CD4-positive, CD25-positive, alpha-beta regulatory T cell (primary cell): Measurements from ENCODE around the gene TMEM231. TPM values are rescaled to one million over a fixed set of nuclear protein-coding genes. Genes with fewer than 3 reads are reported as not detected.

Experiments used
- ATAC-seq, 2 donors: fragments of 150-1000 bp; cut with Tn5 transposase; one replicate each; pipeline ENCODE4 v1.10.0; 2021; ENCODE audit warnings: low read depth in 2 of 2, moderate number of reproducible peaks in 2 of 2, moderate library complexity in 1 of 2
- DNase-seq, 3 donors: peaks; one replicate each; pipeline versions ENCODE4 v3.0.0 to v3.0.0-alpha.2; 2012 to 2022; ENCODE audit warnings: mixed read lengths in 1 of 3
- H3K27ac ChIP-seq: one replicate; pipeline ENCODE4 v1.7.0; 2013; ENCODE audit warnings: mild to moderate bottlenecking, low read length; ENCODE audit not compliant: insufficient read depth, poor library complexity, severe bottlenecking
- H3K27me3 ChIP-seq: one replicate; pipeline ENCODE4 v1.7.0; 2013; ENCODE audit warnings: low read length; ENCODE audit not compliant: control insufficient read depth, insufficient read depth
- H3K36me3 ChIP-seq: one replicate; pipeline ENCODE4 v1.7.0; 2013; ENCODE audit warnings: mild to moderate bottlenecking, low read length, moderate library complexity; ENCODE audit not compliant: control insufficient read depth, insufficient read depth
- H3K4me1 ChIP-seq: 2 replicates; pipeline ENCODE4 v1.7.0; 2013; ENCODE audit warnings: mild to moderate bottlenecking, low read length; ENCODE audit not compliant: insufficient read depth, control insufficient read depth, poor library complexity, severe bottlenecking
- H3K4me3 ChIP-seq: one replicate; pipeline ENCODE4 v1.7.0; 2013; ENCODE audit warnings: low read depth, mild to moderate bottlenecking, low read length, moderate library complexity
- H3K9me3 ChIP-seq, 2 experiments: 1 replicate in 1 of 2; 2 replicates in 1 of 2; pipeline ENCODE4 v1.7.0; 2013; ENCODE audit warnings: low read length in 2 of 2, mild to moderate bottlenecking in 1 of 2, moderate library complexity in 1 of 2; ENCODE audit not compliant: control insufficient read depth in 2 of 2
- H3K27ac Mint-ChIP-seq, 3 donors: one replicate each; pipeline ENCODE4 v1.8.0; 2020 to 2022; ENCODE audit warnings: mild to moderate bottlenecking in 3 of 3, mixed read lengths in 3 of 3, moderate library complexity in 2 of 3
- H3K27me3 Mint-ChIP-seq: one replicate; pipeline ENCODE4 v1.8.0; 2022; ENCODE audit warnings: mild to moderate bottlenecking, mixed read lengths
- H3K36me3 Mint-ChIP-seq: one replicate; pipeline ENCODE4 v1.8.0; 2020; ENCODE audit warnings: mixed read lengths
- H3K4me1 Mint-ChIP-seq, 4 donors: one replicate each; pipeline ENCODE4 v1.8.0; 2020 to 2022; ENCODE audit warnings: mixed read lengths in 4 of 4, mild to moderate bottlenecking in 1 of 4
- H3K4me3 Mint-ChIP-seq, 4 donors: one replicate each; pipeline ENCODE4 v1.8.0; 2020 to 2022; ENCODE audit warnings: mild to moderate bottlenecking in 4 of 4, mixed read lengths in 4 of 4, moderate library complexity in 3 of 4
- H3K9me3 Mint-ChIP-seq, 7 donors: one replicate each; pipeline ENCODE4 v1.8.0; 2020 to 2022; ENCODE audit warnings: mixed read lengths in 7 of 7, mild to moderate bottlenecking in 3 of 7, moderate library complexity in 2 of 7
- polyA plus RNA-seq, 4 donors: library from polyadenylated mRNA; unstranded; fragments of 300-500 nt; fragmentation: Illumina TruSeq; gene quantifications; one replicate each; pipeline ENCODE4 v1.2.3, GENCODE V29; 2021
- total RNA-seq: library from RNA; stranded (reverse); gene quantifications from one replicate; pipeline ENCODE4 v1.2.3, GENCODE V29; 2022

The TMEM231 gene
- total and polyA plus RNA-seq, 5 donors from 2014 or later = 0.64 to 2.6 (median 0.91) TPM

- H3K36me3 ChIP-seq = peaks cover 35% of the 10 kb centered on the region
- ATAC-seq (peak; percentile 79 to 83), DNase-seq (peak; percentile 88 to 92 (median 90))
- peaks cover 31% of the 10 kb centered on the region for H3K27me3 Mint-ChIP-seq
- H3K27me3 ChIP-seq = peaks cover 7% of the 10 kb centered on the region
- H3K4me1 Mint-ChIP-seq = peaks cover 0 to 54% (median 31%) of the 10 kb centered on the region in 4 donors
- H3K4me3 ChIP-seq = peak within 1 kb of the TSS; percentile 95
- H3K27ac Mint-ChIP-seq = peak within 1 kb of the TSS; percentile 92 to 98 (median 94)
- H3K9me3 ChIP-seq = no peaks in the 10 kb centered on the region
- no peaks in the 10 kb centered on the region for H3K9me3 Mint-ChIP-seq
- H3K36me3 Mint-ChIP-seq = peaks cover 16% of the 10 kb centered on the region
- peak within 1 kb of the TSS; percentile 79 for H3K27ac ChIP-seq
- H3K4me1 ChIP-seq = peaks cover 45% of the 10 kb centered on the region
- peak within 1 kb of the TSS; percentile 94 to 100 (median 96) for H3K4me3 Mint-ChIP-seq
Observed at GRCh38 chr16:75566040-75566757, 10.1 kb upstream of the TMEM231 start, which contains the start of gene GABARAPL2. Gene GABARAPL2, plus strand, starts transcription at chr16:75566379. Its CDS starts 108 bp downstream, at chr16:75566487.

GRCh38 chr16:75565640-75566039 lies 9.6 kb upstream of the TMEM231 start:
- Mint-ChIP-seq H3K27me3 (peaks cover 36% of the 10 kb centered on the region), H3K36me3 (peaks cover 14% of the 10 kb centered on the region), H3K9me3 (no peaks in the 10 kb centered on the region), H3K4me3 (peak overlapping the region; percentile 94 to 100 (median 96)), H3K27ac (peak overlapping the region; percentile 20 to 98 (median 92)), H3K4me1 (peaks cover 0 to 51% (median 31%) of the 10 kb centered on the region in 4 donors)
- Histone ChIP-seq H3K27me3 (peaks cover 7% of the 10 kb centered on the region), H3K4me1 (peaks cover 45% of the 10 kb centered on the region), H3K27ac (peak overlapping the region; percentile 79), H3K4me3 (peak overlapping the region; percentile 95), H3K36me3 (peaks cover 30% of the 10 kb centered on the region), H3K9me3 (no peaks in the 10 kb centered on the region)
- peak in 1 of 2 donors; percentile 2 for ATAC-seq
- no peak for DNase-seq

- H3K27me3 Mint-ChIP-seq = peaks cover 31% of the 10 kb centered on the region
- H3K4me1 Mint-ChIP-seq = peaks cover 2 to 15% (median 8%) of the 10 kb centered on the region in 4 donors
- Histone ChIP-seq H3K36me3 (no peaks in the 10 kb centered on the region), H3K27ac (no peak overlapping the region), H3K9me3 (no peaks in the 10 kb centered on the region), H3K4me1 (peaks cover 17% of the 10 kb centered on the region), H3K27me3 (peaks cover 10% of the 10 kb centered on the region), H3K4me3 (no peak overlapping the region)
- no peak for DNase-seq
- H3K36me3 Mint-ChIP-seq = no peaks in the 10 kb centered on the region
- no peak for ATAC-seq
- H3K27ac Mint-ChIP-seq = no peak overlapping the region
- peak overlapping the region in 1 of 4 donors; percentile 7 for H3K4me3 Mint-ChIP-seq
- H3K9me3 Mint-ChIP-seq = no peaks in the 10 kb centered on the region
Observed at GRCh38 chr16:75559564-75560372, 3.7 kb upstream of the TMEM231 start.

GRCh38 chr16:75558846-75559401 lies 2.9 kb upstream of the TMEM231 start:
- no peak overlapping the region for H3K27ac Mint-ChIP-seq
- Histone ChIP-seq H3K27me3 (peaks cover 8% of the 10 kb centered on the region), H3K27ac (no peak overlapping the region), H3K36me3 (no peaks in the 10 kb centered on the region), H3K4me1 (peaks cover 16% of the 10 kb centered on the region), H3K4me3 (no peak overlapping the region), H3K9me3 (no peaks in the 10 kb centered on the region)
- H3K27me3 Mint-ChIP-seq = peaks cover 30% of the 10 kb centered on the region
- ATAC-seq (no peak), DNase-seq (no peak)
- peaks cover 2 to 14% (median 8%) of the 10 kb centered on the region in 4 donors for H3K4me1 Mint-ChIP-seq
- H3K9me3 Mint-ChIP-seq = no peaks in the 10 kb centered on the region
- H3K4me3 Mint-ChIP-seq = peak overlapping the region in 1 of 4 donors; percentile 32
- H3K36me3 Mint-ChIP-seq = no peaks in the 10 kb centered on the region

GRCh38 chr16:75556431-75556950 lies 439 bp upstream of the TMEM231 start:
- Mint-ChIP-seq H3K27ac (peak overlapping the region; percentile 72 to 85 (median 83)), H3K4me3 (peak overlapping the region; percentile 79 to 89 (median 85)), H3K36me3 (no peaks in the 10 kb centered on the region), H3K27me3 (peaks cover 24% of the 10 kb centered on the region), H3K9me3 (no peaks in the 10 kb centered on the region), H3K4me1 (peaks cover 2 to 14% (median 8%) of the 10 kb centered on the region in 4 donors)
- Histone ChIP-seq H3K4me1 (peaks cover 16% of the 10 kb centered on the region), H3K36me3 (no peaks in the 10 kb centered on the region), H3K9me3 (no peaks in the 10 kb centered on the region), H3K27ac (peak overlapping the region; percentile 84), H3K27me3 (peaks cover 11% of the 10 kb centered on the region), H3K4me3 (peak overlapping the region; percentile 72)
- DNase-seq (no peak), ATAC-seq (no peak)

- Histone ChIP-seq H3K27me3 (peaks cover 9% of the 10 kb centered on the region), H3K9me3 (no peaks in the 10 kb centered on the region), H3K4me1 (peaks cover 16% of the 10 kb centered on the region), H3K36me3 (no peaks in the 10 kb centered on the region), H3K27ac (peak overlapping the region; percentile 84), H3K4me3 (peak overlapping the region; percentile 41)
- Mint-ChIP-seq H3K36me3 (no peaks in the 10 kb centered on the region), H3K27ac (peak overlapping the region; percentile 31 to 72 (median 52)), H3K4me3 (peak overlapping the region; percentile 79 to 89 (median 85)), H3K4me1 (peaks cover 2 to 14% (median 8%) of the 10 kb centered on the region in 4 donors), H3K9me3 (no peaks in the 10 kb centered on the region), H3K27me3 (peaks cover 14% of the 10 kb centered on the region)
- no peak for ATAC-seq
- DNase-seq = peak in 1 of 3 donors; percentile 10
Observed at GRCh38 chr16:75555213-75555706, 792 bp downstream of the TMEM231 start.

GRCh38 chr16:75552951-75553350 lies 3.1 kb downstream of the TMEM231 start:
- H3K27me3 Mint-ChIP-seq = peaks cover 14% of the 10 kb centered on the region
- ATAC-seq = no peak

More at GRCh38 chr16:75552951-75553350, 3.1 kb downstream of the TMEM231 start:
- Histone ChIP-seq H3K27ac (no peak overlapping the region), H3K36me3 (no peaks in the 10 kb centered on the region), H3K4me1 (peaks cover 16% of the 10 kb centered on the region), H3K27me3 (peaks cover 6% of the 10 kb centered on the region), H3K9me3 (no peaks in the 10 kb centered on the region), H3K4me3 (no peak overlapping the region)
- Mint-ChIP-seq H3K9me3 (no peaks in the 10 kb centered on the region), H3K4me1 (peaks cover 2 to 17% (median 8%) of the 10 kb centered on the region in 4 donors), H3K4me3 (peak overlapping the region in 1 of 4 donors; percentile 40), H3K27ac (no peak overlapping the region), H3K36me3 (no peaks in the 10 kb centered on the region)
- DNase-seq = no peak
